Cerebellar nuclear complex (tissue), 1 donor: ENCODE data around the gene HDGF.

Experiments used
- DNase-seq, 2 experiments: peaks; one replicate each; lab custom pipeline; 2025; lab: John Stamatoyannopoulos, UW

The HDGF gene

GRCh38 chr1:156751451-156751756 is at the start of gene HDGF:
HDGF (minus strand) TSS chr1:156751675; CDS start chr1:156751429, 246 bp downstream.
- no peak for DNase-seq

DNA sequence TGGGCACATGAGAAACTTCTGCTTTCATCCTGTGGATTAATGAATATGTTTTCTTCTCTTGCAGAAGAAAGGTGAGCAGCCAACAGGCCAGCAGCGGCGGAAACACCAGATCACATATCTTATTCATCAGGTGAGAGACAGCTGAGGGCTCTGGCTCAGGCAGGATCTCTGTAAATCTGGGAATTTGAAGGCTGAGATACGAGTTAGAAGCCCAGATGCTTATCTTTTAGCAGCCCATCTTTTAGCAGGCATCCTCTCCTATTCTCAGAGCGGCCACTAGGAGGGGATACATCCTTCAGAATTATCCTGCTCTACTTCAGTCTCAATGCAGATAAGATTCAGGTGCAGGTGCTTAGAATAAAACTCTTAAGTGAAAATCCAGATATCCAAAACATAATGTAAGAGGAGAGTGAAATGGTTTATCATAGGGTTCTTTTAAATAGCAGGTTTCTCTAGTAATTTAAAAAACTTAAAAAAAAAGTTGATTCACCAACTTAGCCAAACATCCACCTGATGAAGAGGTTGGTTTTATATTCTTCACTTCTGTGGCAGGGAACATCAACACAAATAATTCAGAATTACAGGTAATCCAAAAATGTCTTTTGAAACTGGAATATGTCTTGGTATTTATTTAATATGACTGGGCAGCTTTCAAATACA is 45.9 kb upstream of the HDGF start:
- no peak for DNase-seq

DNA sequence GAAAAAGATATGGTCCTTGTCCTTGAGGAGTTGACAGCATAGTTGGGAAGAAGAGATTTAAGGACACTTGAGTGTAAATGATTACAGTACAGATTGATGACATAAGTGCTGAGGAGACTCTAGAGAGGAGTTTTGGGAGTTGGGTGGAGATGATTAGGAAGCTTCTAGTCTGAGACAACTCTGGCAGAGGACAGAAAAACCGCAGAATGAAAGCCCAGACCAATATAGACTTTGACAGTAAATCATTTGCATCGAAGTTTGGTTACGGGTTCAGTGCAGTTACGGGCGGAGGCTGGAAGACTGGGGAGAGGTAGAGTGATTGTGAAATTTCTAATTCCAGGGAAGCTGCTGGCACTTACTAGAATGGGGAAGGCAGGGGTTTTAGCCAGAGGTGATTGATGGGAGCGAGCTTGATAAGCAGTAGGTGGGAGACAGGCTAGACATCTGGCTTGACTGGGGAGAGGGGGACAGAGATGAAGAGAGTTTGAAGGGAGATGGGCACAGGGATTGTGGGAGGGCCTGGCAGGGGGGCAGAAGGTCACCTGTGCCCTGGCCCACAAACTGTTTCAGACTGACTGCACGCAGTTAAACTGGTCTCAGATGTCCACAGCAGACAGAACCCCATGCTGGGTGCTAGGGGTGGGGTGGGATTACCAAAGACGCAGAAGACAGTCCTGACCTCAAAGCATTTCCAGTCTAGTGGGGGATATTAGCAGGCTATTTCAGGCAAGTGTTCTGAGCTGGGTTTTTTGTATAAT is 45.0 kb upstream of the HDGF start:
- DNase-seq, result no peak

DNA sequence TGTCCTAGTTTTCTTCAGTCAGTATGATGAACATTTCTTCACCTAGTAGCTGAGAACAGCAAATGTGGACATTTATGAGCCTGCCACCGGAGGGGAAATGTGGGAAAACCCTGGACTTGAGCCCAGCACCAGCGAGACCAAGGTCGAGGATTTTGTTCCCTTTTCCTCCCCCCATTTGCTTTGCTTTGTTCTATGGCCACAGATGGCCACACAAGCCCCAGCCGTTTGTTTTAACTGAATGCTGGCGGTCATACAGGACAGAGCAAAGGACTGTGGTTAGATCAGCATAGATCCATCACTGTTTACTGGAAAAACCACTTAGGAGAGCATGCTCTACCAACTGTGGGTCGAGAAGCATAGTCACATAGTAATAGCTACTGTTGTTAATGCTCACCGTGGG is 44.3 kb upstream of the HDGF start:
- DNase-seq, result no peak

GRCh38 chr1:156795374-156795733 is 43.9 kb upstream of the HDGF start:
- no peak for DNase-seq

DNA sequence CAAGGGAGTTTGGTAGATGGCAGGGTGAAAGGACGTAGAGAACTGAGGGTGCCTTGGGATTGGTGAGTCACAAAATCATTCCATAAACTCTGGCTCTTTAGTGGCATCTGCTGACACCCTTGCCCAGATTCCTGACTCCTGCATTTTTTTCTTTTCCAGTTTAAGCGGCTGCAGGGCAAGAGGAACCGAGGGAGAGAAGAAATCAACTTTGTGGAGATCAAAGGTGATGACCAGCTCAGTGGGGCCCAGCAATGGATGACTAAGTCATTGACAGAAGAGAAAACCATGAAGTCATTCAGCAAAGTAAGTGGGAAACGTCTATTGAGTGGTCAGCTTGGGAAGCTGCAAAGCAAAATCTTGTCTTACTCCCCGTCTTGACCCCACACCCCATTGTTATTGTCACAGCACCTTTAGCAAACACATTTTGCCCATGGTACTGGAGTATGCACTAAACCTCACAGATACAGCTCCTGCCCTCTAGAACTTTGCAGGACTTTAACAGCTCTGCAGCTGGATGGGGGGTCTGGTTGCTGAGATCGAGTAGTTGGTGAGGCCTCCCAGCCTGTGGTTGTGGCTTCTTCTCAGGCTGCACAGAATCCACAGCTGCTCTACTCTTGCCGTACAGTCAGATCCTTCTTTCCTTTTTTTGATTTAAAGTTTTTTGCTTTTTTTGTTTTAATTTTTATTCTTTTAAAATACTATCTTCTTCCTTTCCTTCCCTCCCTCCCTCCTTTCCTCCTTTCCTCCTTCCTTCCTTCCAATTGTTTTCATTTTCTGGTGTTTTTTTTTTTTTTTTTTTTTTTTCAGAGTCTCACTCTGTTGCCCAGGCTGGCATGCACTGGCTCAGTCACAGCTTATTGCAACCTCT is 43.3 kb upstream of the HDGF start:
- no peak for DNase-seq

- no peak for DNase-seq
These were observed 38.3 kb upstream of the HDGF start for GRCh38 chr1:156789621-156790318.

- no peak for DNase-seq
These were observed 36.7 kb upstream of the HDGF start for GRCh38 chr1:156788136-156788535.

DNA sequence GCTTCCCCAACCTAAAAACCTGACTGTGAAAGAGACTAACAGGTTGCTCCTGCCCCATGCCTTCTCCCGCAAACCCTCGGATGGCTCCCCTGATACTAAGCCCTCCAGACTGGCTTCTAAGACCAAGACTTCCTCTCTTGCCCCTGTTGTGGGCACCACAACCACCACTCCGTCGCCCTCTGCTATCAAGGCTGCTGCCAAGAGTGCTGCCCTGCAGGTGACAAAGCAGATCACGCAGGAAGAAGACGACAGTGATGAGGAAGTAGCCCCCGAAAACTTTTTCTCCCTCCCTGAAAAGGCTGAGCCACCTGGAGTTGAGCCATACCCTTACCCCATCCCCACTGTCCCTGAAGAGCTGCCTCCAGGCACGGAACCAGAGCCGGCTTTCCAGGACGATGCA is 35.2 kb upstream of the HDGF start:
- no peak for DNase-seq

GRCh38 chr1:156785458-156785857 is 34.0 kb upstream of the HDGF start:
- DNase-seq, result no peak

DNA sequence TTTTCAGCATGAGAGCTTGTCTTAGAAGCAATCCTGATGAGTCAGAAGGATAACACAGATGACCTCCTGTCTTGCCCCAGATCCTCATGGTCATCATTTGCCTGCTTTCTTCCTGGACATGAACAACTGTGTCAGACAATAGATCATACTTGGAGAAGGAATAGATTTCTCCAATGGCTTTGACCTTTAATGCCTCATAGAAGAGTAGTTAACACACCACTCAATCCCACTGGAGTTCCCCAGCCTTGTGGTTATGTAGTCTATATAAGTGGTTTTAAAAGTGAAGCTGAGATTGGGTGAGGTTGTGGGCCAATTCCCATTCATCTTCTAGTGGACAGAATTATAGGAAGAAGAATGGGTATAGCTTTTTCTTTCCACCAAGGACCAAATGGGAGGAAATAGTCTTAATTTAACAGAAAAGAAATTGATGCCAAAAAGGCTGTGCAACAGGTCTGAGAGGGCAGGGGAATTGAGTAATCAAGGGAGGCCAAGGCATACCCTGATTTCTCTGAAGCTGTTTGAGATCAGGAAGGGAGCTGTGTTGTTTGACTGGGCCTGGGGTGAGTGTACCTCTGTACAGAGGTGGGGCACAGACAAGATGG is 30.2 kb upstream of the HDGF start:
- DNase-seq, result no peak

- DNase-seq, result no peak
These were observed 26.1 kb upstream of the HDGF start for GRCh38 chr1:156777573-156777972.

DNA sequence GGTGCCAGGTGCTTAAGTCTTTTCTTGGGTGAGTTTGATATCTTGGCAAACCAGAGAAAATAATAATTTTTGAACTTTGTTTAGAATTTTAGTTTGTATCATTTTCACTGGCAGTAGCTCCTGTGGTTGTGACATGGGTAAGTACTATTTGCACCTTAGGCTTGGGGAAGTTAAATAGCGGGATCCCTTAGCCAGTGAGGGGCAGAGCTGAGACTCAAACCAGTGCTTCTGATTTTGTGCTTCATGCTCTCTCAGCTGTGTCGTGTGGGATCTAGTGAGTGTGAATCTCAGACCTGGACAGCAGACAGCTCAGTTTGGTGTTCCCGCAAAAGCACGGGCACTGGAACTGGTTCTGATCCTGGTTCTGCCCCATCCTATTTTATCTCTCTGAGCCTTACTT is 25.5 kb upstream of the HDGF start:
- no peak for DNase-seq

- DNase-seq, result no peak
These were observed 24.3 kb upstream of the HDGF start for GRCh38 chr1:156775799-156776198.

- no peak for DNase-seq
These were observed 22.1 kb upstream of the HDGF start for GRCh38 chr1:156773607-156774006.

GRCh38 chr1:156772728-156773497 is 21.4 kb upstream of the HDGF start:
- DNase-seq, result no peak

GRCh38 chr1:156772222-156772621 is 20.7 kb upstream of the HDGF start:
- no peak for DNase-seq

GRCh38 chr1:156768610-156769295 is 17.3 kb upstream of the HDGF start:
- no peak for DNase-seq

GRCh38 chr1:156767879-156768604 is 16.6 kb upstream of the HDGF start:
- DNase-seq, result no peak
